ENCODE data around the gene ANKRD29.
A peak's percentile ranks its signal among the peaks of the same experiment; 100 is the strongest.

ANKRD29 gene, protein sequence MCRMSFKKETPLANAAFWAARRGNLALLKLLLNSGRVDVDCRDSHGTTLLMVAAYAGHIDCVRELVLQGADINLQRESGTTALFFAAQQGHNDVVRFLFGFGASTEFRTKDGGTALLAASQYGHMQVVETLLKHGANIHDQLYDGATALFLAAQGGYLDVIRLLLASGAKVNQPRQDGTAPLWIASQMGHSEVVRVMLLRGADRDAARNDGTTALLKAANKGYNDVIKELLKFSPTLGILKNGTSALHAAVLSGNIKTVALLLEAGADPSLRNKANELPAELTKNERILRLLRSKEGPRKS

DNA sequence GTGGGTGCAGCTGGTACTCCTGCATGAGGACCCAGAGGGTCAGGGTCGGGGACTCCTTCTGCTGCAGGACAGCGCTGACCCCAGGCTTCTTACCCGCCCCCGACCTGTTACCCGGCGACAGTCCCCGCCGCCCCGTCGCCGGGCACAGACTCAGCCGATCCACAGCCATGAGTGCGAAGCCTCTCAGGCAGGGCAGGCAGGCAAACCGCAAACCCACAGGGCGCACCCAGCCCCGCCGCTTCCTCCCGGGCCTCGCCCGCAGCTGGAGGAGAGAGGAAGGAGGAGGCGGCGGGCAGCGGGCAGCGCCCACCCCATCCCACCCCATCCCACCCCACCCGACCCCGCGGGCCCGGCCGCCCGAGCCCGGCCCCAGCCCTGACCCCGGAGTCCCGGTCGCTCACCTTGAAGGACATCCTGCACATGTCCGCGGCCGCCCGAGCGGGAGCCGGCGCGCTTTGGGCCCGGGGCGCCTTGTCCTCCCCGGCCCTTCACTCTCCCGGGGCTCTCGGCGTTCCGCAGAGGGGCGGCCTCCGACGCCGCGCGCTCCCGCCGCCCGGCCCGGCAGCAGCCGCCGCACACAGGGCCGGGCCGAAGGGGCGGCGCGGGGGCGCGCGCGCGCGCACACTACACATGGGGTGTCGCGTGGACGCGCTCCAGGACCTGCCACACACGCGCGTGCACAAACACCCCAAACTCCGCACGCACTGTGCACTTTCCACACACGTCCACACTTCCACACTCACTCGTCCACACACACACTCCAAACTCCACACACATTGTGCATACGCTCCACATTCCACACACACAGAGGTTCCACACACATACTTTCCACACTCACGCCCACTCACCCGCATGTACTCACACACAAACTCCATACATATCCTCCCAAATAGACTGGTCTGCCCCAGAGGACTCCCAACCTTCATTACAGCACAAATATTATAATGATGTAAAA is at the start of gene ANKRD29:
ANKRD29 (minus strand) TSS at position 603 of the 955 bp plus-strand sequence; CDS start at position 422, 181 bp downstream.
- no peak for DNase-seq

DNA sequence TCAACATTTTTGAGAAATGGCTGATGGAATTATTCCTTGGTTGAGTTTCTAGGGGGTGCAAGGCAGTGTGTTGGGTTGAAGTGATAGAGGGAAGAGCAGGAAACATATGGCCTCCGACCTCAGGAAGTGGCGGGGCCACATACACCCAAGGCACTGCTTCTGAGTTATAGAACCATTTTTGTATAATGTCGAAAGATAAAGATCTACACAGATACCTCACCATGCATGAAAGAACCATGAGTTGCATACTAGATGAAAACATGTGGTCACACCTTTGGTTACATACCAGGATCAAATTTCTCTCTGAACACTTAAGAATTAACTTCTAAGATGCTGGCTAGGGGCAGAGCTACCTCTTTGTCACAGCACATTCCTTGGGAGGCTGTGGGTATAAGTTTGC is 49.7 kb upstream of the ANKRD29 start:
- DNase-seq: no peak

DNA sequence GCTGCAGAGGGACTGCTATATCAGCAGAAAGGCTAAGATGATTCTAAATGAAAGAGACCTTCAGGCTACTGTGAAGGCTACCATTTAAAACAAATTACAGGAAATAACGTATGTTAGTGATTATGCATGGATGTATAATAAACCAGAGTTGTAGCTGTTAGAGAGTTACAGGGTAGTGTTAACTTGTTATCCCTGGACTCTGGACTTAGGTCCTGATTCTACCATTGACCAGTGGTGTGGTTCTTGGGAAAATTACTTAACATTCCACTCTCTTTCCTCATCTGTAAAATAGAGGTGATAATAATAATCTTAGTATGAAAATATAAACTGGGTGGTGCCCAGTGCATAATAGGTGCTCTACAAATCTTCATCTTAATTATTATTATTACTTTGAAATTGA is 48.7 kb upstream of the ANKRD29 start:
- DNase-seq: no peak

DNA sequence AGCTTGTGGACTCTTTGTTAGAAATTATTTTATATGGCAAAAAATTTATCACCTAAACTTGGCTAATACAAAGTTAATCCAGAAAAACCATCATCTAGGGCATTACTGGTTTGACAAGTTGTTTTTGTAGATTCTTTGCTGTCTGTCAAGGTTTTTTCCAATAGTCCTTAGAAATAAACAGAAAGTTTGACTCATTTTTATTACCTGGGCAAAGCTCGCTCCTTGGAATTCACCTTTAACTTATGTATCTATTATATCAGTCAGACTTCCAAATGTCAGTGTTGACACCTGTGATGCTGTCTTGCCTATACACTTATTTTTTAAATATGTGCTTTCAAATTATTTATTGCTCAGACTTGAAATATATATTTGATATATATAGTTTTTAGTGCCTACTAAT is 48.2 kb upstream of the ANKRD29 start:
- DNase-seq: no peak

DNA sequence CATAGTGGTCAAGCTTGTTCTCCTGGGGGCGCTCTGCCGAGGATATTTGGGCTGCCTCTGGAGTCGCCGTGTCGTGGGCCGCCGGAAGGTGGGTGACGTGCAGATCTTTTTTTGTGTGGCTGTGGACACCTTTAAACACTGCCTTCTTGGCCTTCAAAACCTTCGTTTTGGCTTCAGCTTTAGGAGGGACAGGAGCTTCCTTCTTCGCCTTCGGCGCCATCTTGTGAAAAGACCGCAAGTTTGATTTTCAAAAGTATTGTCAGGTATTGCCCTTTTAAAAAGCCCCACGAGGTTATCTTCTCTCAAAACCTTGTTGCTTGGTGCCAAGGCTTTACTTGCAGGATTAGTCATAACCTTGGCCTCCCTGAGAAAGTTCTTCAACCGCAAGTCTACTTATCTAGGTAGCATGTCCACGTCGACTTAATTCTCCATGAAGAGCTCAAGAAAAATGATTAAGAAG is 47.4 kb upstream of the ANKRD29 start:
- DNase-seq: no peak

DNA sequence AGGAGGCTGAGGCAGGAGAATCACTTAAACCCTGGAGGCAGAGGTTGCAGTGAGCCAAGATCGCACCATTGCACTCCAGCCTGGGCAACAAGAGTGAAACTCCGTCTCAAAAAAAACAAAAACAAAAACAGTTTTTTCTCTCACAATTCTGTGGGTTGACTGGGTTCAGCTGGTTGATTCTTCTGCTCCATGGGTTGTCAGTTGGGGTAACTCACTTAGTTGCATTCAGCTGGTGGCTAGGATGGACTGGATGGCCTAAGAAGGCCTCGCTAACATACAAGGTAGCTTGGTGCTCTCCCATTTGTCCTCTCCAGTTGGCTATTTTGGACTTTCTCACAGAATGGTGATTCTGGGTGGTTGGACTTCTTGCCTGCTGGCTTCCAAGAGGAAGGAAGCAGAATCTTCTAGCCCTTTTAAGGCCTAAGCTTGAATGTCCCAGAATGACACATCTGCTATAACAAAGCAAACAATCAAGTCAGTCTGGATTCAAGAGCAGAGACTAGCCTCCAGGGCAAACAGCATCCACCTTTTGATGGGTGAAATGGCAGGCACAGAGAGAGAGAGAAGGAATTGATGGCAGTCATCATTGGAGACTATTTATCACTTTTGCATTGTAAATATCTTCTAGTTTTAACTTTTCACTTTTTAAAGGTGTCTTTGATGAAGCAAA is 44.4 kb upstream of the ANKRD29 start:
- no peak for DNase-seq

DNA sequence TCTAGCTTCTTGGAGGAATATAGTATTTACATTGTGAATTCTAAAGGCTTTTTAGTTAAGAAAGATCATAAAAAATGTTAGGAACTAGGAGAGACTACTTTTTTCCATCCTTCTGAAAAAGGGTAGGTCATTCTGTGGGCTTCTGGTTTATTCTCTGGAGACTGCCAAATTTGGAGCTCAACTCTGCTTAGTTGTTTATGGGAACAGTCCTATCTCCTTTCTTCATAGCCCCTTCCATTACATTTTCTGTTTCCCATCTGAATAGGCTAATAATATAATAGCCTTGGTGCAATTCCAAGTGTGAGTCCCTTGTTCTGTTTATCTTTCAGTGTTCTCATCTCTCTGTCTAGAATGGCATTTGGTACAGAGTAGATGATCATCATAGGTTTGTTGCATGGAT is 42.1 kb upstream of the ANKRD29 start:
- DNase-seq: no peak

DNA sequence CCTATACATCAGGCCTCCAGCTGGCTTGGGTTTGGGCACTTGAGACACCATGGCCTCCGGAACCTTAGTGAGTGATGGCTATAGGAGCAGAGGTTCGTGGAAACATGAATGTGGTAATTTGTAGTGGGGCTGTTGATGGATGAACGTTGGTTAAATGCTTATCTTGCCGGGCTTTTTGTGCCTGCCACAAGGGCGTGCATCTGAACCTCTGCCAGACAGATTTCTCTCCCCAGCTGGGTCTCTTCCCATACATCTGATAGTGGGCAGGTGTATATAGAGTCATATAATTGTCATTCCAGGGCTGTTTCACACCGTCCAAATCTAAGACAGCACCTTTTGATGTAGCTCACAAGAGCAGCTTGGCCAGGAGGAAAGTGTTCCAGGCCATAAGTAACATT is 41.3 kb upstream of the ANKRD29 start:
- DNase-seq: no peak

DNA sequence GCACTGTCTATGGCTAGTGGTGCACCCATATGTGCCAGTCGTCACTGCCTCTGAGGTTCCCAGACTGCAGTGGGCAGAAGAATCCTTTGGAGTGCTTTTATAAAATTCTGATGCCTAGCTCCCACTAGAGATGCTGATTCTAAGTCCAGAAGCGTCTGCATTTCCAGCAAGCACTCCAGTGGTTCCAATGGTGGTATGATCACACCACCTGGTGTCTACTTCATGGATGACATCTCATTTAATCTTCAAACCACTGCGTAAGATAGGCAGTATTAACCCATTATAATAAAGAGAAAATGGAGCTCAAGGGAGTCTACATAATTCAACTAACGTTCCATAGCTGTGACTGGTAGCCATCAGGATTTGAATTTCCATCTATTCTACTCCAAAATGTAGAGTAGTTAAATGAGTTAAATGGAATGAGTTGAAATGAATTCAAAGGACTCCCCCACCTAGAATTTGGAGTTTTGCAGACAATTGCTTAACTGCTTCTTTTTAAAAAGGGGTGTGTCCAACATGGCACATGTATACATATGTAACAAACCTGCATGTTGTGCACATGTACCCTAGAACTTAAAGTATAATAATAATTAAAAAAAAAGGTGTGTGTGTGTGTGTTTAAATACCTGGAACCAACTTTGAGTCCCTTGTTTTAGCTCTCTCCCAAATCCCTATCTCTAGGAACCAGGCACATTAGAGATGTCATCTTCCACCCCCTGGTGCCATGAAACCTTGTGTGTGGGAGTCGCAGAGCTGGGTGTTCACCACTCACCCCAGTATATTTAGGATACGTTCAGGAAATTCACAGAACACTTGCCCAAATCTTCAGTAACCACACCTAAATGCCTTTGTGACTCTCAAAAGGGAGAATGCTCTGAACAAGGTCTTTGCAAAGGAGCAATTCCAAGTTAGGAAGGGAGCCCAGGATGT is 40.6 kb upstream of the ANKRD29 start:
- DNase-seq: peak; percentile 12

DNA sequence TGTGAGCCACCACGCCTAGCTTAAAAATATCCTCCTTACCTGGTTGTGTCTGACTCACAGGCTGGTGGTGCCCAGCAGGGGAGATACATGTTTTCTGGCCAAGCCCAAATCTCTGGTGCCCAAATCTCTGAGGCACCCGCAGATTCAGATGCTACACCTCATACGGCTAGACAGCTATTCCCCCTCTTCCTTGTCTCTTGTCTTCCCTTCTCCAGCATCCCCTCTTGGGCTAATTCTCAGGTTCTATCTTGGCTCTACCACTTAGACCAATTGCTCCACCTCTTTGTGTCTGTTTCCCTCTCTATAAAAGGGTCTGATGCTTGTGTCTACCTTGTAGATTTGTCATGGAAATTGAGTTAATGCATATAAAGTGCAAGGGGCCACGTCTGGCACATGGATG is 39.9 kb upstream of the ANKRD29 start:
- DNase-seq: no peak

DNA sequence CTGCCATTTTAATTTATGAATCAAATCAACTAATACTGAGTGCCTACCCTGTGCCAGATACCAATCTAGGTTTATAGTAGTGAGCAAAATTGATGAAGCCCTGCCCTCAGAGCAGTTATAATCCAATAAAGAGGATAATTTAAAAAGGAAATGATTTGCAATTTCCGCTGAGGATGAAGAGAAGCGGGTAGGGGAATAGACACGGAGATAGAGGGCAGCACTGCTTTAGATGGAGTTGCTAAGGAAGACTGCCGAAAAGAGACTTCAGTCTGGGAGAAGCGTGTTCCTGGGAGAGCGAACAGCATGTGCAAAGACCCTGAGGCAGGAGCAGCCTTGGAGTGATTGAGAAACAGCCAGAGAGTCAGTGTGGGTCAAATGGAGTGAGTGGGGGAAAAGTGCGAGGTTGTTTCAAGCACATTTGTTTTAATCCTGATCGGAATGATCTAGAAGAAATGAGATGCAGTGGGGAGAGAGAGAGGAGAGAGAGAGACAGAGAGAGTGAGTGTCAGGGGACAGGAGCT is 38.9 kb upstream of the ANKRD29 start:
- DNase-seq: no peak

DNA sequence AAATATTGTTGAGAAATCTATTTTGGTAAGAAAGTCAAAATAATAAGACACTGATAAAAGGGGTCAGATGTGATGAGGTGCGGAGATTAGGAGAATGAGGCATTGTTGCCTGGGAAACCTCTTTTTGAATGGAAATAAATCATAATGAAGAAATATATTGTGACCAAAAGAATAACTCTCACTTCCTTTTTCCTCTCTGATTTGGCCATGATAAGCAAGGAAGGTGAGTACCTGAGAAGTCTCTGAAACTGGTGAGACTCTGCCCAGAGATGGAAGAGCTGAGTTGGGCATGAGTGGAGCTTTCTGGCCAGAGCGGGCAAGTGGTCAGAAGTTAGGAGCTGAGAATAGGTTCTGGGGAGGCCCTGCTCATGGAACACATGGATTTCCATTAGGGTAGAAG is 38.3 kb upstream of the ANKRD29 start:
- DNase-seq: no peak

DNA sequence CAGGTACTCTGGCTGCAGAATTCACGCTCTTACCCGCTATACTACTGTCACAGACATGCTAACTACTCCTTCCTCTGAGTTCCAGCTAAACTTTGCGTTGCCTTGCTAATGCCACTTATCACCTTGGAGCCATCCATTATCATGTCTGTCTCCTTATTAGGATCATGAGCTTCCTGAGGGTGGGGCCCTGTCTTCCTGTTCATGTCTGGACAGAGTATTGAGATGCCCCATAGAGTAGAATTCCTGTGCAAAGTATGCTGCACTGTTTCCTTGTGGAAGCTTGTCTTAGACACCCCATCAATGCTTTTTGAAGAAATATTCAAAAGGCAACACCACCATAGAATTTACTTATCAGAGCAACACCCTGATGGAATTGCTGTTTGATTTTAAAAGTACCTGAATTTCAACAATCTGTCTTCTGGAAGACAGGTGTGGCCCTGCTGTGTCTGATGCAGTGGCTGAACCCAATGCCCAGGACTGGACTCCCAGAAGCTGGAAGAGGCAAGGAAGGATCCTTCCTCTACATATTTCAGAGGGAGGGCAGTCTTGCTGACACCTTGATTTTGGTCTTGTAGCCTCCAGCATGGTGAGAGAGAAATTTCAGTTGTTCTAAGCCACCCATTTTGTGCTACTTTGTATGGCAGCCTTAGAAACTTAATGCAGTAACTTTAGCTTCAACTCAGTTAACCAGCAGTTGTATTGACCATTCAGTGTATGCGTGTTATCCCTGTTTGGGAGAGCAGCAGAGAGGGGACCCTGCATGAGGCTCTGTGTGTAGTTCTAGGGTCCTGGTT is 32.1 kb upstream of the ANKRD29 start:
- DNase-seq: no peak

DNA sequence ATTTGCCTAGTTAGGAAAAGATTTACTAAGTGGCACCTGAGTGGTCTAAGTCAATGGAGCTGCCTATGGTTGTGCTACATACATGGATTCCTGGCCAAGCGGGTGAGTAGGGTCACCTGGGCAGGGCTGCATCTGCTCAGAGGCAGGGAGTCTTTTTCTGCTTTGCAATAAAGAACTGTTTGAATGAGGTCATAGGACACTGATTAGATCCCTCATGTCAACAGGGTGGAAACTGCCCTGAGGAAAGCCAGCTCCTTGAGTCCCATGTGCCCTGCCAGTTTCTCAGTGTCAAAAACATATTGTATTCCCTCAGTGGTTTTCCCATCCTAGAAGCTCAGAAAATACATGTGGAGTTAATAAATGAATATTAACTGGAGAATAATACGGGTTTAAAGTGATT is 31.1 kb upstream of the ANKRD29 start:
- DNase-seq: no peak

DNA sequence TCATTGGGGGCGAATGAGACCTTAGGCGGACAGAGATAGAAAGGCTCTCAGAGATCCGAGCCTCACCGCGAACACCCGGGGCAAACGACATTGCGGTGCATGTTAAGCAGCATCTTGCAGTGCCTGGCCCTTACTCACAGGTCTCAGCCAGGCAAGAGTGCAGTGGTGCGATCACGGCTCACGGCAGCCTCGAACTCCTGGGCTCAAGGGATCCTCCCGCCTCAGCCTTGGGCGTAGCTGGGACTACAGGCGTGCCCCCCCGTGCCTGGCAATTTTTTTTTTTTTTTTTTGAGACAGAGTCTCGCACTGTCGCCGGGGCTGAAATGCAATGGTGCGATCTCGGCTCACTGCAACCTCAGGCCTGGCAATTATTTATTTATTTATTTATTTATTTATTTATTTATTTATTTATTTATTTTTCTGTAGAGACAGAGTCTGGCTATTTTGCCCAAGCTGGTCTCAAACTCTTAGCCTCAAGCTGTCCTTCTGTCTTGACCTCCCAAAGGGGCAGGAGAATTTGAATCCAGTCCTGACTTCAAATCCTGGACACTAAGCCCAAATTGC is 27.9 kb upstream of the ANKRD29 start:
- DNase-seq: no peak

DNA sequence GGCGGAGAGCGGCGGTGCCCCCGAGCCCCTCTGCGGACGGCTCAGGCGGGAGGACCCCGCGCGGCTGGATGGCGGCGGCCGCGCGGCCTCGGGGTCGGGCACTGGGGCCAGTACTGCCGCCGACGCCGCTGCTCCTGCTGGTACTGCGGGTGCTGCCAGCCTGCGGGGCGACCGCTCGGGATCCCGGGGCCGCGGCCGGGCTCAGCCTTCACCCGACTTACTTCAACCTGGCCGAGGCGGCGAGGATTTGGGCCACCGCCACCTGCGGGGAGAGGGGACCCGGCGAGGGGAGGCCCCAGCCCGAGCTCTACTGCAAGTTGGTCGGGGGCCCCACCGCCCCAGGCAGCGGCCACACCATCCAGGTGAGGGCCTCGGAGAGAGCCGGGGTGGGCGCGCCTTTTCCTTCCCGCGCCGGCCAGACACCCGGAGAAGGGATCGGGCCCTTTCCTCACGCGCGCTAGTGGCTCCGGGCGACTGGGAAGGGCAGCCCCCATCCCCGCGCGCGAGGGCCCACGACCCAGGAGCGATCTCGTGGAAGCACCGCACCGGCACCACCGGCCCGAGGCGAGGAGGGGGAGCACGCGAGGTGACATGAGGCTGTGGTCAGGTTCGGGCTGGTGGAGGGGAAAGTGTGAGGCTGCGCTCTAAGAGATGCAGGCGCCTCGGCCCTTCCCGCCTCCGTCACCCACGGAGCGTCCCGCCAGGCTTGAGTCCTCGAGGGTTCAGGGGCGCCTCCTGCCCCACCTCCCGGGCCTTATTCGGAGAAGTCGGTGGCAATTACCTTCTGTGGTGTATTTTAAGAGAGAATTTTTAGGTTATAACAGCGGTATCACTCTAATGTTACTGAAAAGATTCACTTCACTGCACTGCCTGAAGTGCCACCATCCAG is 27.1 kb upstream of the ANKRD29 start:
- DNase-seq: no peak

DNA sequence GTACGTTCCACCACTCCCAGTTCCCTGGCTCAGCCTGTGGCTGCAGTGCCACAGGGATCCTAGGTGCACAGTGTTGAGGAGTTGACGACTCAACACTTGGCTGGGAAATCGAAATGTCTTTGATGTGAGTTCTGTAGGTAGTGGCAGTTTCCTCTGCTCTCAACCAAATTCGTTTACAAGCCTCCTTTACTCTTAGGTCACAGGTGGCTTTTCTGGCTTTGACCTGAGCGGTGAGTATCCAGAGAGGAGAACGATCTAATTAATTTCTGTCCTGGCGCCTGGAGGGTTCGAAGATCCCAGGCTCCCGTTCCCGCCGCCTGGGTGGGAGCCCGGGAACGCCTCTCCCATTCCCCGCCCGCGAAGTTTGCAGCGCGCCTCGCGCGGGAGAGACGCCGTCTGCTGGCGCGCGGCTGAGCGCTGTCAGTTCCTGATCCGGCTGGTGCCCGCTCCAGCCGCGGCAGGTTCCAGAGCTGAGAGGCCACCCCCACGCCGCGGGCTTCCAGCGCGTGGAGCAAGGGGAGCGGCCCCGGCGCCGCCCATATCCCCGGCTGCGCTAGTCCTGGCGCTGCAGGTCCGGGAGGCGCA is 26.4 kb upstream of the ANKRD29 start, which contains the start of gene LAMA3:
LAMA3 (plus strand) TSS at position 423 of the 585 bp plus-strand sequence. CDS start 231 bp downstream, outside the sequence.
- DNase-seq: no peak

DNA sequence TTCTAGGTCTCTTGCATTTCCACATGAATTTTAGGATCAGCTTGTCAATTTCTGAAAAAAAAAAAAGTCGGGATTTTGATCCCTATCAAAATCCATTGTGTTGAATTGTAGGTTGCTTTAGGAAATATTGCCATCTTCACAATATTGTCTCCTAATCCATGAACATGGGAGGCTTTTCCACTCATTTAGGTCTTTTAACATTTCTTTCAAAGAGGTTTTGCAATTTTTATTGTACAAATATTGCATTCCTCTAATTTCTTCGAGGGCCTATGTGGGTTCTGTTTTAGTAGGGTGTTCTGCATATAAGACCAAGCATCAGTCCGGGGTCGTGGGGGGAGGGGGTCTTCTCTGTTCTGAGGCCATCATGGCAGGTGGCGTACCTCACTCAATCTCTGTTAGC is 25.8 kb upstream of the ANKRD29 start:
- DNase-seq: no peak

DNA sequence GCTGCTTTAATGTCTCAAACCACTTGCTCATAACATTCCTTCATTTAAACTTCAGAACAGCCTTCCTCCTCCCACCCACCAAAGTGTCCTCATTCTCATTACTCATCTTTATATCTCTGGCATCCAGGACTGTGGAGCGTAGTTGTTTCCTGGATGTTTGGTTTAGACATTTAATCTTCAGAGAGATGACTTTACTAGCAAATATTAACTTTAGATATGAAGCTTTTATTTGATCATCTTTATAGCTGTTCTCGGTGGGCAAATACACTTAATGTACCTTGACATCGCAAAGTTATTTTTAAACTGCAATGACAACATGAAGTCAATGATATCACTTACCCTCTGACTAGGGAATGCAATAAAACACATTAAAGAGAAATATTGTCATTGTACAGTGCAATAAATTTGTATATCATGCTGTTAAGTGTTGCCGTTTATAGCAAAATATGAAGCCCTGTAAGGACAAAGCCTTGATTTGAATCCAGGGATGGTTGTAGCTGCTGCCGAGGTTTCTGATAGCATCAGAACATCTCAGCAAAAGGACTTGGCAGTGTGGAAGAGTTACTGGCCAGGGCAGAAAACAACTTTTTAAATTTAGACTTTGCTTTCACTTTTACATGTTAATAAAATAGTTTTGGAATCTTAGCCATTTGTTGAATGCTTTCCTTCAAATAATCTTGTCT is 21.9 kb upstream of the ANKRD29 start:
- no peak for DNase-seq
